ENCODE results near the gene SOX1.

DNA sequence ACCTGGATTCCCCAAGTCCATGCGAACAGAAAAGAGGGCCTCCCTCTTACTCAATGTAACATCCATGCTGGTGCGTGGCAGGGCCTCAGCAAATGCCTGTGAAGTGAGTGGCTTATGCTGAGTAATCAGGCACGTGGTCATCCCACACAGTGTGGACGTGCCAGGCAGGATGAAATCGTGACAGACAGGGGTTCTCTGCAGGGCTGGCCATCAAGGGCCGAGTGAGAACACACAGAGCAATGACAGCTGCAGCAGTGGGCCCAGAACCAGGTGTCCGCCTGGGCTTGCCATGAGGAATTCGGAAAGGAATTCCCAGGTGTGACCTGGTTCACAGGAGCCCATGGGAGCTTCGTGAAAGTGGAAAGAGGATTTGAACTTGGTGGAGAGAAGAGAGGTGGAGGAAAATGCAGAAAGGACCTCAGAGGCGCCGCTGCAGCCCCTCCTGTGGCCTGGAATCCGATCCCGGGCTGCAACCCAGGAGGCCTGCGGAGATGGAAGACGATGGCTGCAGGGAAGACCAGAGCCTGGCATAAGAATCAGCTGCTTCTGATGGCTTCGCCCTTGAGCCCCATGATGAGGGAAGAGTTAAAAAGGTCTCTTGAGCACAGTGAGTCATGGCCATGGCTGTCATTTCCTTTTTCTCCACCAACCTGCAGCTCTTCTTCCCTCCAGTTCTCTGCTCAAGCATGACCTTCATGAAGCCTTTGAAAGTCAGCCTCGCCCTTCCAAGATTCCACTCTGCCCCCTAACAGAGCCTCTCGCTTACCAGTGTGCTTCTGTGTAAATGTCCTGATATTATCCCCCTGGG is 34.6 kb upstream of the SOX1 start:
- TF ChIP-seq CTCF (IDR thresholded peaks at IDR 0.05; ENCODE audit: extremely low read depth in 1 of 2, insufficient read depth in 1 of 2, low read depth in 1 of 2, low read length in 2 of 2) (no peak), POLR2AphosphoS5 (IDR thresholded peaks at IDR 0.05; ENCODE audit: insufficient read depth, low read depth, low read length) (no peak)
